DMS153 (cell line): ENCODE measurements around the gene ARSB.
"Not testable (repeated sequence)": the region's sequence is repeated elsewhere in the genome, so short reads cannot be mapped to it uniquely, and the experiment has no call there.

Experiments
- DNase-seq: peaks from one replicate; lab custom pipeline; 2025; lab: John Stamatoyannopoulos, UW

Gene ARSB

DNA sequence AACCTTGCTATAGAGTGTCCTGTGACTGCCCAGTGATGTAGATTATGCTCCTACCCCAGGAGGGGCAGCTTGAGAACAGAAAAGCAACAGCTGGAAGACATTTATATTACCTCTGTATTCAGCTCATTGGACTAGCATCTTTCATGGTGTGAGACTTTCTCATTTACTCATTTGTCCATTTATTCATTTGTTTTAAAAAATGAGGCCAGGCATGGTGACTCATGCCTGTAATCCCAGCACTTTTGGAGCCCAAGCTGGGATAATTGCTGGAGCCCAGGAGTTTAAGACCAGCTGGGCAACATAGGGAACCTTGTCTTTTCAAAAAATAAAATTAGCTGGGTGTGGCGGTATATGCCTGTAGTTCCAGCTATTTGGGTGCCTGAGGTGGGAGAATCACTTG is 206.6 kb downstream of the ARSB start:
- no peak for DNase-seq

DNA sequence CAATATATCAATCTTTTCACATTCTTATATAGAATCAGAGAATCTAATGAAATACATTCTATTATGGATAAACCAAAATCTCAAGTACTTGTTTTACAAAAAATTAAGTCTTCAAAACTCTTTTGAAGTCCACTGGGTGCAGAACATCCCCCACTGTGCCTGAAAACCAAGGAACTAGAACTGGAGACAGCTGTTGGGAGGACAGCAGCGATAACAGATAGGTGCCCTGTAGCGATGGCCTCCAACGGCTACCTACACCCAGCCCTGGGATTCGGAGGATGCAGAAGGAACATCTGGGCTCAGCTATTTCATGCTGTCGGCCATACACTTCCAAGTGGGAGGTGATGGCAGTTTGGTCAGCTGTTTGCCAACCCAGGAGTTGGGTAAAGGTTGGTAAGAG is 207.2 kb downstream of the ARSB start:
- DNase-seq = no peak

DNA sequence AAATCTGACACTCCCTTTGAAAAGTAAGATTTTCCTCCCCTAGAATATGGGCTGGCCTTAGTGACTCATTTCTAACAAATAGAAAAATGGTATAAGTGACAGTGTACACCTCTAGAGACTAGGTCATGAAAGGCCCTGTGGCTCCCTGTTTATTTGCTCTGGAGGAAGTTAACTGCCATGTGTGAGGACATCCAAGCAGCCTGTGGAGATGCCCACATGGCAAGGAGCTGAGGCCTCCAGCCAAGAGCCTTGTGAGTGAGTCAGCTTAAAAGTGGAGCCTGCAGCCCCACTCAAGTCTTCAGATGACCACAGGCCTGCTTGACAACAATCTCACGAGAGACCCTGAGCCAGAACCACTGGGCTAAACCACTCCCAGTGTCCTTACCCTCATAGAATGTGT is 208.5 kb downstream of the ARSB start:
- no peak for DNase-seq

DNA sequence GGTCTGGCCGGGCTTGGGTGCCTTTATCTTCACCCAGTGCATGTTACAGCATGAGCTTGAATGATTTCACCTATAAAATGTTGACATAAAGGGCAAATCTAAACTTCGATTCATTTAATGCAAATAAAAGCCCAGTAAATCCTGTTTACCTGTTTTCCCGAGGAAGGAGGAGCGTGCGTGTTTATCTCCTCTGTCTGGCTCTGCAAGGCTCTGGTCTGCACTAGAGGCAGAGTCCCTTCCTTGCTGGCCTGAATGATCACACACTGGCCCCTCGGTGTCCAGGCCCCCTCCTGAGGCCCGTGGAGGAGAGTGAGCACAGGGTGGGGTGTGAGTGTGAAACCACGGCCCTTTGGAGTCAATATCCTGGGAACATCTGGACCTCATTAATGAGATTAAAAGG is 211.5 kb downstream of the ARSB start:
- no peak for DNase-seq

DNA sequence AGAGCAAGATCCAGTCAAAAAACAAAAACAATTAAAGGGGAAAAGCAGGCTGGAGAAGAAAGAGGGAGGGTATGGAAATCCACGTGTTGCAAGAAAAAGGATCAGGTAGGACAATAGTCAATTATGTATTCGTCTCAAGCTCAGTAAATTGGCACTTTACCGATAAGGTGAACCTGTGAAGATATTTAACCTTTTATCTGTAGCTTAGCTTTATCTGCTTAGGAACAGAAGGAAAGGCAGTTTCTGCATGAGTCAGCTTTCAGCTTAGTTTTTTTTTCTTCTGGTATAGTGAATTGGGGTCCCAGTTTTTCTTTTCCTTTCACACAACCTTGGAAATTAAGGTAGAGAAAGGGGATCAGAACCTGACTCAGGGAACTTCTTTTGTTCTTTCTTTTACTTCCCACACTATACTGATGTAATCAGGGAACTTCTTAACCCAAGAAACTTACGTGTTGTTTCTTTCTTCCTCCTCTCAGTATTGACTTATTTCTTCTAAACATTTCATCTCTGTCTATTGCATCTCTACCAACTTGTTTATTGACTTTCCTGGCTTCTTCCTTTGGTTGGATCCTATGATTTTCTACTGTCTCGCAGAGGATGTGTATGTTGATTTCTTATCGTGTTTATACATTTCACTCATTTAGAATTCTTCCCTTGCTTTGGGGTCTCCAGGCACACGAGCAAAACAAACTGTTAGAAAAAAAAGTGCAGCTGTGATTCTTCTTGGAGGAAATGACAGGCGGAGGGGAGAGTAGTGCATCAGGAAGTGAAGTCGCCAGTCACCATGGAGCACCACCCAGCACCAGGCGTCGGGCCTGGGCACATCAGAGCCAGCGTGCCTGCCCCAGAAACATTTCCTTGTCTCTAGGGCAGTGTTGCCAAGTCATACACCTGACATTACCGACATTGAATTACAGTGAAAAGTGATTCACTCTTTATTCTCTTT is 213.6 kb downstream of the ARSB start:
- DNase-seq = no peak

DNA sequence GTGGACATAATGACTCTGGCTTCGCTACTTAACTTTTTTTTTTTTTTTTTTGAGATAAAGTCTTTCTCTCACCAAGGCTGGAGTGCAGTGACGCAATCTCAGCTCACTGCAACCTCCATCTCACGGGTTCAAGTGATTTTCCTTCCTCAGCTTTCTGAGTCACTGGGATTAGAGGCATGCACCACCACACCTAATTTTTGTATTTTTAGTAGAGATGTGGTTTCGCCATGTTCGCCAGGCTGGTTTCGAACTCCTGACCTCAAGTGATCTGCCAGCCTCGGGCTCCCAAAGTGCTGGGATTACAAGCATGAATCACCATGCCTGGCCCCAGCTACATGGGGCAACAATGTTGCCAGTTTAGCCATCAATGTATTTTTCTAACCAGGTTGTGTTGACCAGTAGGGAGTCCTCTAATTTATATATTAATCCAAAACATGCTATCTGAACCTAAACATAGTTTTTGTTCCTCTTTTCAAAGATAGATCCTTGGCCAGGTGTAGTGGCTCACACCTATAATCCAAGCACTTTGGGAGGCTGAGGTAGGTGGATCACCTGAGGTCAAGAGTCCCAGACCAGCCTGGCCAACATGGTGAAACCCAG is 216.2 kb downstream of the ARSB start:
- DNase-seq = no peak

DNA sequence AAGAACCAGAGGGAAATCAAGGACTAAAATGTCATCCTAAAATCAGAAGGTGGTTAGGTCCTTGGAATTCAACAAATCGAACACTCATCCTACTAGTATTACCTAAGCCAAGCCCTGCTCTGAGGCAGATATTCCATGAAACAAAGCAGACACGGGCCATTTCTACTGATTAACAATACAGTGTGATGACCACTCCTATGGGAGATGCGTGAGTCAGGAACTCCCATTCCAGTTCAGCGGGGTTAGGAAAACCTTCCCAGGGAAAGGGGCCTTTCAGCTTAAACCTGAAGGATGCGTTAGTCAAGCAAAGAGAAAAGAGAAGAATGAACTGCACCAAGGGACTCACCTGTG is 218.7 kb downstream of the ARSB start:
- DNase-seq = no peak

DNA sequence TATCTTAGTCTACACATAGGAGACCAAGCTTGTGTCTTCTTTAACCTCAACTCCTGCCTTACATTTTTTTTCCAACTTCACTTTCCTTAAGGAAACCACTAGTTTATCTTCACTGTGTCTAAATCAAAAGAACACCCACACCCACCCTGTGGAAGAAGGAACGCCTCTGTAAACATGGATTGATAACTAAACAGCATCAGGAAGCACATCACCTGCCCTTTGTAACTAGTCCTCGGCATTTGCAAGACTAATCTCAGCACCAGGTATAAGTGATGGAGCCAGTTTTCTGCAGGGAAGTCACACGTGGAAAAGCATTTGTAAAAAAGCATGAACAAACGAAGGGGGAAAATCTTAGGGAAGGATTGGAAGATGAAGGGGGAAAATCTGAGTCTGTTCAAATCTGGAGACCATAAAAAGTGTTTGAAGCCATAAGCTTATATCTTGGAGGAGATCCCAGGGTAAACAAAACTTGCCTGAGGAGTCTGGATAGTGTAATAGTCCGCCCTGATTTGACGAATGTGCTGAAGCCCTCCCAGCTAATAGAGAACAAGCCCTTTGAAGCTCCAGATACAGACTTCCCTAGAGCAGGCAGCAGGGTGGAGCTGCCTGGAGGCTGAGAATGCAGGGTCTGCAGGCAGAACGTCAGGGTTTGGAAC is 219.2 kb downstream of the ARSB start:
- no peak for DNase-seq

DNA sequence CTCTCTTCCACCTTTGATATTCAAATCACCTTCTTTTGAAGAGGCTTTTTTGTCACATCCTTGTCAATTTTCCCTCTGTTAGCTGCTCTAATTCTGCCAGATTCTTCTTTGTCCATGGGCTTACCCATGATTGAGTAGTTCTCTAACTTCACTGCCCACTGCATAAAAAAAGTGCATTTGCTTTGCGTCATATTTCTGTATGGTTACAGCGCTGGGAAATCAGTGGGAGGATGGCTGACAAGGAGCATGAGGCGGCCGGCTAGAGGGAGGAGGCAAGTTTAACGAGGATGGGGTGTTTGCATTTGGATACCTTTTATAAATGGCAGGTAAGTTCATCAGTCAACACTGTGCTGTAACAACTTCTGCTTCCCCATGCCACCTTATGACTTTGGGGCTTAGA is 220.0 kb downstream of the ARSB start:
- no peak for DNase-seq

DNA sequence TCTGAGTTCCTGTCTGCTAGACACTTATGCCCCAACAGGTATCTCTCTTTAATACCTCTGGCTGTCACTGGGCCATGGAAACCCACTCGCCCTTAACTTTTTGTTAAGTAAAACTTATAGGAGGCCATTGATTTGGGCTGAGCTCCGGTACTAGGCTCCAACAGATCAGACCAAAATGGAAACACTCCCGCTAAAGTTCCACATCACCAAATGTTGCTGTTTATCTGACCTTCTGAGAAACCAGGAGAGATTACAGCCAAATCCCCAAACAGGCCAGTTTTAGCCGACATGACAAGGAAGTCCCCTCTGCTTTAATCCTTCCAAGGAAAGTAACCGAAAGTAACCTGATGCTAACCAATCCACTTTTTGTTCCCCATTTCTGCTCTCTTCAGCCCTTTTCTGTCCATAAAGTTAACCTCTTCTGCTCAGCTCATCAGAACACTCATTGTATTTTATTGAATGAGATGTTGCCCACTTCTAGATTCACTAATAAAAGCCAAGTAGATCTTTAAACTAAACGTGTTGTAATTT is 221.4 kb downstream of the ARSB start:
- no peak for DNase-seq

DNA sequence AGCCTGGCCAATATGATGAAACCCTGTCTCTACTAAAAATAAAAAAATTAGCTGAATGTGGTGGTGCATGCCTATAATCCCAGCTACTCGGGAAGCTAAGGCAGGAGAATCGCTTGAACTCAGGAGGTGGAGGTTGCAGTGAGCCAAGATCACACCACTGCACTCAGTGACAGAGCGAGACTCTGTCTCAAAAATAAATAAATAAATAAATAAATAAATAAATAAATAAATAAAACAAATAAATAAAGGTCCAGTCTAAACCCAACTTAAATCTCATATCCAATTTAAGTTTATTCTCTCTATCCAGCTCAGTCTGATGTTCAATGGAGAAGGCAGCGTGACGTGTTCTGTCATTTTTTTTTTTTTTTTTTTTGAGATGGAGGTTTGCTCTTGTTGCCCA is 222.4 kb downstream of the ARSB start:
- not testable (repeated sequence) for DNase-seq

DNA sequence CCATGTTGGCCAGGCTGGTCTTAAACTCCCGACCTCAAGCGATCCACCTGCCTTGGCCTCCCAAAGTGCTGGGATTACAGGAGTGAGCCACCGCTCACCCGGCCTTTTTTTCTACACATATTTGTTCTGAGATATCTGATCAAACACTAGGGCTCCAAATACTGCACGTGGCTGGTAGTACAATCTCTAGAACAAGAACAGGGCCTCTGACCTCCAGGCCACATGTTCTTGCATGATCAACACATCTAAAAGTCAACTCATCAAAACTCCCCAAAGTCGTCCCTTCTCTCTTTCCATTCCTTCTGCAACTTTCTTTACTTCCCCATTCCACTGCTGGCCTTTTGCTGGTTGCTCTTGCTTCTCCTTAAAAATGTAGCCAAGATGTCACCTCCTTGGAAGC is 223.3 kb downstream of the ARSB start:
- no peak for DNase-seq

DNA sequence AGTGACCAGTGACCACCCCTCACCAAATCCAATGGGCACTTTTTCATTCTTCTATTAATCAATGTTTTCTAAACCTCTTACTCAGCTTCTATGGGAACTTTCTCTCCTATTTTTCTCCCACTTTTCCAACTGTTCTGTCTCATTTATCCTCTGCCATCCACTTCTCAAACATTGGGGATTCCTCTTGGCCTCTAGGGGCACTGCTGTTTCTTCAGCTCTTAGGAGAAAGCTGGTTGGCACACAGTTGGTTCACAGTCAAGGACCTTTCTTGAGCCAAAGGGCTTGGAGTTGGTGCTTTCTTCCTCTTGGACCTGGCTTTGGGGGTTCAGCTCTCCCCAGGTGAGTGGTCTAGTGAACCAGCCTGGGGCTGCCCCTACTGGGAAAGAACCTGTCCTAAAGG is 224.3 kb downstream of the ARSB start:
- DNase-seq = no peak

DNA sequence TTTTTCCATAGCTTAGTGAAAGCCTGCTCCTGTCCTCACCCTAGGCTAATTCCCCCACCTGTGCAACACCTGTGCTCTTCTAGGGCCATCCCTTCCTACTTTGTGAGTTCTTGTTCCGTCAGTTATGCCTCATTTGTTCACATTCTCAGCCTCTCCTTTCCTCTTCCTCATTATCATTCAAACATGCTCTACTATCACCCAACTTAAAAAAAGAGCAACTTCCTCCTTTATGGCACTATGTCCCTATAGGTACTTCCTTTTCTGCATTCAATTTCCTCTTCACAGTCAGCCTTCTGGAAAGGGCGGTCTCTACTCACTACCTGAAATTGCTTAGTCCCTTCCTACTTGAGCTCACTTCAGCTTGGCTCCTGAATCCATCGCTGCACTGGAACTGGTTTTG is 224.7 kb downstream of the ARSB start:
- DNase-seq = no peak

DNA sequence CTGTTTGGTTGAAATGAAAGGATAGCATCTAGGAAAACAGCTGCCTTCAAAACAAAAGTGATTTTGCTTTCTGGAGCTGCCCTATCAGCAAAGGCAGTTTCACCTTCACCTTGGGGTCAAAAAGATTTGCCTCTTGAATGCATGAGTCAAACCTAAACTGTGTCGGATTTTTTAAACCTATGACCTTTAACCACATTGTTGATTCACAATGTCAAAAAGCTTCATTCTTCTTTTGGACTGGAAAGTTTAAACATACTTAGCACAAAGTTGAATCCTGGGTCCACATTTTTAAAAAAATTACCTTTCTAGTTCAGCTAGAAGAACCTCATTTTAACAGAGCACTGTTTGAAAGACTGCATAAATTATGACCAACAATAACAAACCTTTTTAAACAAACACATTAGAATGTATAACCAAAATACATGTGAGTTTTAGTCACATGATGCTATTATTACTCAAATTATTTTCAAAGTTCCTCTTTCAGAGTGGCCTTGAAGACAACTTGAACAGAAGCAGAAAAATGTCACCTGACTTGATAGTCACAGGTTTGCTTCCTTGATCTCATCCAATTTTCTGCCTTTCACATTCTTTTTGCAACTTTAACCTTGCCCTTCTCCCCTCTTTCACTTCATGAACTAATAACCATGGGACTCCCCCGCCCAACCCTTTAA is 226.8 kb downstream of the ARSB start:
- no peak for DNase-seq

DNA sequence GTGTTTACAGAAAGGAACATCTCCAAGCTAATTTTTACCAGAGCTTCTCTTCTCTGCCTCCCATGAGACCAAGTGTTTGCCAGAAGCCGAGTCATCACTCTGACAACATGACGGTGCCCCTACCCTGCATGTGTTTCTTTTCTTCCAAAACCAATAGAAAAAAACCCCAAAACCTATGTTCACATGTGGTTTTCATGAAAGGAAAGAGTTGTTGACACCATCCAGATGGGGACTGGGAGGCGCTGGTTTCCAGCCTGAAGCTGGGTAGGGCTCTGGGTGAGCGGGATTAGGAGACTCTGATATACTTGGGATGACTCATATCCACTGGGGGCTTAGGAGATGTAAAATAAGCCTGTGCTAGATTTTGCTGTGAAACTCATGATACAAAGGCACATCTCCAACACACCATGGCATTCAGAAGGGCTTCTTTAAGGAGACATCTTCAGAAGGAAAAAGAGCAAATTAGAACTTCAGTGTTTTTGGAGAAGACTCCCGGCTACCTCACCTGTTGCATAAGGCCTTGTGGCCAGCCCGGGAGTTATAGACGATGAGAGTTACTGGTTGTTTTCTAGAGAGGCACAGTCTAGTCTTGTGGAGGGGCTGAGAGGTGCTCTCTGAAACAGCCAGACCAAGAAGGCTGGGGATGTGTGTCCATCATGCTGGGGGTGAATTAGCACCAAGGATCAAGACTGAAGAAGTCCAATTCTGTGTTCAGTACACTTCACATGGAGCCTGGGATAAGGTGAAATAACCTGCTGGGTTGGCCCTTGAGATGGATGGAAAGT is 227.6 kb downstream of the ARSB start:
- no peak for DNase-seq

DNA sequence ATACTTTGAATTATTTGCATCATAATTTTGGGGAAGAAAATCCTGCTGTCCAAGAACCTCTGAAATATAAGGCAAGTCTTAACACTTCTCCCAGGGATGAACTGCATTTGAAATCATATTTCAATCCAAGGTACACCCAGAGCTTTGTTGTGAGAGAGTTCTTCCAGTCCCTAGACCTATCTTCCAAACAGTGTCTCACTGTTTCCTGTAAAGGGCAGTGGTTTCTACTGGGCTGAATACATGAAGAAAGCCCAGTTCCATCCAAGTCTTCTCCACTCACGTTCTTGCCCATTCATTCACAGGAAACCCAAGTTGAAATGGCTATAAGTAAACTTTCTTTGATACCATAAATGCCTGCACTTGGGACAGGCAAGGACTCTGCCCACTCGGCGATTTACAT is 228.3 kb downstream of the ARSB start:
- DNase-seq = no peak

DNA sequence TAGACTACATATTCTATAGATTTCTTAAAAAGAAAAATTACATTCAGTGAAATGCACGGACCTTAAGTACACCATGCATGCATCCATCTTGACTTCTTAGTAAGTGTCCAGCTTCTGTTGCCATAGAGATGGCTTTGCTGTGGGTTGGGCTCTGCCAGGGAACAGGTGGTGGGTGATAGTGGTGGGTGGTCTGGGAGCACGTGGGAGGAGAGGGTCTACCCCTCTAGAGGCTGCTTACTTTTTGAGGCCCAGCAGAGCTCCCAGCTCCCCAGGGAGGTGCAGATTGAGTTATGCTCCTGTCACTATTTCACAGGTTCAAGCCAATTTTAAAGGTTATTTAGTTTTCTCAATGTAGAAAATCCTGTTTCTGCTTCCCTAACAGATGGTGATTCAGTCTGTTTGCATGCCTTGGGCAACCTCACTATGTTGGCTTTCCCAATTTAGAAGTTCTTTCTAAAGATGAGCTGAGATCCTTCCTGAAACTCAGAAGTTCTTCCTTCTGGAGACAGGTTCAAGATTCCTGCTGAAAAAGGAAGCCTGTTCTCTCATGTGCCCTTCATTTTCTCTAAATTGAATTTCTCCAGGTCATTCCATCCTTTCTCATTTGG is 229.2 kb downstream of the ARSB start:
- DNase-seq = no peak

DNA sequence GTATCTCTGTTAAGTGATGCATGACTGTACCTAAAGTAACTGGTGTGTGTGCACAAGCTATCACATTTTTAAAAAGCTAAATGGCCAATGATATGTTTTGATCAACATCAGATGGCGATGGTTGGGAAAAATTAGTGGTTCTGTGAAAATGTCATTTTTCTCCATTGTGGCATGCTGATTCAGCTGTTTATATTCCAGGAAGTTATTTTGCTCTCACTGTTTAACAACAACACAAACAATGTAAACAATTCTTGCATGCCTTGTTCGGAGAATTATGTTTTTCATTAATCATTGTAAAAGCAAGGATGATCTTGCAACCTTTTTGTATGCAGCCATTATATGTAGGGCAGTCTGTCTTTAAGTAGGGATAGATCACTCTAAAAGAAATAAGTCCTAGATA is 230.5 kb downstream of the ARSB start:
- no peak for DNase-seq

DNA sequence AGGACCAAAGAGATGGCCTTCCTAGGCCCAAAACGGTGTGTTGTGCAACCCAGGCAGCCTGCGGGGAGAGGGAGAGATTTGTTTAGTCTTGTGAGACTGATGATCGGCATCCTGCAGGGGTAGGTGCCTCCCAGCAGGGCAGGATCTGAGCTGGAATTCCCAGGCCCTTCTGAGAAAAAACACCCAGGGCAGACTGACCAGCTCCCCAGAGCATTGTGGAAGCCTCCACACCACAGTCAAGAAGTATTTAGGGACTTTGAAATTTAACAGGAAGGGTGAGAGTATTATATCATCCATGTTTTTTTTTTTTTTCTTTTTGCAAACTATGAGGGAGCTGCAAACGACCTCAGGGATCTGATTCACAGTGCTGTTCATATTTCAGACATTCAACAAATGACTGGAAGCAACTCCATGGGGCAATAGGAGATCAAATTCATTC is 232.0 kb downstream of the ARSB start:
- DNase-seq = no peak

DNA sequence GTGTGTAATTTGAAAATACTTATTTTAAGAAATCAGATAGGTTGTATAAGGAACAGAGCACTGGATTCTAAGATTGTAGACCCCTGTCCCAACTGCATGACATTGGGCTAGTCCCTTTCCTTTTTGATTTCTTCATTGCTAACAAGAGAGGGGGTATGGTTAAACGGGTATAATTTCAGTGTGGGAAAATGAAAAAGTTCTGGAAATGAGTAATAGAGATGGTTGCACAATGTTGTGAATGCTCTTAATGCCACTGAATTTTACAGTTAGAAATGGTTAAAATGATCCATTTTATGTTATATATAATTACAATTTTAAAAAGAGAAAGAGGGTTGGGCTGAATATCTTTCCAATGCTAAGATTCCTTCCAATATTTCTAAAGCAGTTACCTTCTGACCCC is 233.2 kb downstream of the ARSB start:
- no peak for DNase-seq
